Suprapubic skin (tissue), 3 donors: ENCODE data around the gene ZNF775.

ENCODE experiments used
- CTCF ChIP-seq, 2 donors: fragments of 200-600 bp in 1 of 2; fragments of 450-650 bp in 1 of 2; sonication (generic) in 1 of 2; IDR thresholded peaks; one replicate each; pipeline ENCODE4 v1.5.1; 2016 to 2019; ENCODE audit warnings: antibody characterized with exemption in 2 of 2, mild to moderate bottlenecking in 1 of 2, moderate library complexity in 1 of 2
- POLR2A ChIP-seq, 2 donors: fragments of 450-650 bp; IDR thresholded peaks; one replicate each; pipeline ENCODE4 v1.6.1; 2017; ENCODE audit warnings: antibody characterized with exemption in 2 of 2, mild to moderate bottlenecking in 2 of 2, moderate library complexity in 2 of 2

GRCh38 chr7:150365194-150365593 lies 13.9 kb upstream of the ZNF775 start:
- TF ChIP-seq CTCF (IDR thresholded peaks at IDR 0.05) (no peak), POLR2A (IDR thresholded peaks at IDR 0.05) (no peak)
